ENCODE data around the gene CABCOCO1.
"Not testable (repeated sequence)": the region's sequence is repeated elsewhere in the genome, so short reads cannot be mapped to it uniquely, and the experiment has no call there.

DNA sequence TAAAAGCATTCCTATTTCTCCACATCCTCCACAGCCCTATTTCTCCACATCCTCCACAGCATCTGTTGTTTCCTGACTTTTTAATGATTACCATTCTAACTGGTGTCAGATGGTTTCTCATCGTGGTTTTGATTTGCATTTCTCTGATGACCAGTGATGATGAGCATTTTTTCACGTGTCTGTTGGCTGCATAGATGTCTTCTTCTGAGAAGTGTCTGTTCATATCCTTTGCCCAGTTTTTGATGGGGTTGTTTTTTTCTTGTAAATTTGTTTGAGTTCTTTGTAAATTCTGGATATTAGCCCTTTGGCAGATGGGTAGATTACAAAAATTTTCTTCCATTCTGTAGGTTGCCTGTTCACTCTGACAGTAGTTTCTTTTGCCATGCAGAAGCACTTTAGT lies 49.4 kb downstream of the CABCOCO1 start:
- not testable (repeated sequence) for TF ChIP-seq FOSL1 (tag; conservative IDR thresholded peaks at IDR 0.05); NONO (IDR thresholded peaks at IDR 0.05; ENCODE audit: low read depth in 2 of 2, low read length in 1 of 2); DNMT1 (IDR thresholded peaks at IDR 0.05); CTCF (IDR thresholded peaks at IDR 0.05 in 2 of 3, conservative IDR thresholded peaks at IDR 0.05 in 1 of 3; ENCODE audit: insufficient read depth in 2 of 3, low read depth in 1 of 3, low read length in 3 of 3); HDGF (IDR thresholded peaks at IDR 0.05); POLR2AphosphoS5 (IDR thresholded peaks at IDR 0.05; ENCODE audit: control insufficient read depth, insufficient read depth, low read depth, low read length); POLR2A (conservative IDR thresholded peaks at IDR 0.05); MCM3 (IDR thresholded peaks at IDR 0.05)
- TF ChIP-seq, protein P1, sequence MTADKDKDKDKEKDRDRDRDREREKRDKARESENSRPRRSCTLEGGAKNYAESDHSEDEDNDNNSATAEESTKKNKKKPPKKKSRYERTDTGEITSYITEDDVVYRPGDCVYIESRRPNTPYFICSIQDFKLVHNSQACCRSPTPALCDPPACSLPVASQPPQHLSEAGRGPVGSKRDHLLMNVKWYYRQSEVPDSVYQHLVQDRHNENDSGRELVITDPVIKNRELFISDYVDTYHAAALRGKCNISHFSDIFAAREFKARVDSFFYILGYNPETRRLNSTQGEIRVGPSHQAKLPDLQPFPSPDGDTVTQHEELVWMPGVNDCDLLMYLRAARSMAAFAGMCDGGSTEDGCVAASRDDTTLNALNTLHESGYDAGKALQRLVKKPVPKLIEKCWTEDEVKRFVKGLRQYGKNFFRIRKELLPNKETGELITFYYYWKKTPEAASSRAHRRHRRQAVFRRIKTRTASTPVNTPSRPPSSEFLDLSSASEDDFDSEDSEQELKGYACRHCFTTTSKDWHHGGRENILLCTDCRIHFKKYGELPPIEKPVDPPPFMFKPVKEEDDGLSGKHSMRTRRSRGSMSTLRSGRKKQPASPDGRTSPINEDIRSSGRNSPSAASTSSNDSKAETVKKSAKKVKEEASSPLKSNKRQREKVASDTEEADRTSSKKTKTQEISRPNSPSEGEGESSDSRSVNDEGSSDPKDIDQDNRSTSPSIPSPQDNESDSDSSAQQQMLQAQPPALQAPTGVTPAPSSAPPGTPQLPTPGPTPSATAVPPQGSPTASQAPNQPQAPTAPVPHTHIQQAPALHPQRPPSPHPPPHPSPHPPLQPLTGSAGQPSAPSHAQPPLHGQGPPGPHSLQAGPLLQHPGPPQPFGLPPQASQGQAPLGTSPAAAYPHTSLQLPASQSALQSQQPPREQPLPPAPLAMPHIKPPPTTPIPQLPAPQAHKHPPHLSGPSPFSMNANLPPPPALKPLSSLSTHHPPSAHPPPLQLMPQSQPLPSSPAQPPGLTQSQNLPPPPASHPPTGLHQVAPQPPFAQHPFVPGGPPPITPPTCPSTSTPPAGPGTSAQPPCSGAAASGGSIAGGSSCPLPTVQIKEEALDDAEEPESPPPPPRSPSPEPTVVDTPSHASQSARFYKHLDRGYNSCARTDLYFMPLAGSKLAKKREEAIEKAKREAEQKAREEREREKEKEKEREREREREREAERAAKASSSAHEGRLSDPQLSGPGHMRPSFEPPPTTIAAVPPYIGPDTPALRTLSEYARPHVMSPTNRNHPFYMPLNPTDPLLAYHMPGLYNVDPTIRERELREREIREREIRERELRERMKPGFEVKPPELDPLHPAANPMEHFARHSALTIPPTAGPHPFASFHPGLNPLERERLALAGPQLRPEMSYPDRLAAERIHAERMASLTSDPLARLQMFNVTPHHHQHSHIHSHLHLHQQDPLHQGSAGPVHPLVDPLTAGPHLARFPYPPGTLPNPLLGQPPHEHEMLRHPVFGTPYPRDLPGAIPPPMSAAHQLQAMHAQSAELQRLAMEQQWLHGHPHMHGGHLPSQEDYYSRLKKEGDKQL (CRISPR knock-in tag; IDR thresholded peaks at IDR 0.05; ENCODE audit: borderline replicate concordance), result not testable (repeated sequence)

All from K562 (cell line).